ENCODE data around the gene SEC63.
"Not testable (repeated sequence)": the region's sequence is repeated elsewhere in the genome, so short reads cannot be mapped to it uniquely, and the experiment has no call there.

SEC63 gene

GRCh38 chr6:107868867-107869611, 89.0 kb downstream of the SEC63 start:
- H3K9me3 ChIP-seq (ENCODE audit: control insufficient read depth in 1 of 2, low read length in 2 of 2) = no peaks in the 10 kb centered on the region
- no peak overlapping the region for H3K27ac ChIP-seq (ENCODE audit: low read depth, low read length)
- H3K4me3 ChIP-seq (ENCODE audit: low read depth in 1 of 2, low read length in 2 of 2) = no peak overlapping the region
- H3K9ac ChIP-seq (ENCODE audit: low read depth in 1 of 2, low read length in 2 of 2) = no peak overlapping the region
- no peaks in the 10 kb centered on the region for H3K27me3 ChIP-seq (ENCODE audit: control insufficient read depth in 1 of 2, insufficient read depth in 2 of 2, low read length in 2 of 2)
- H3K36me3 ChIP-seq (ENCODE audit: control insufficient read depth in 1 of 2, insufficient read depth in 2 of 2, low read length in 2 of 2) = peaks cover 0 to 22% of the 10 kb centered on the region in 2 donors
- no peaks in the 10 kb centered on the region for H3K4me1 ChIP-seq (ENCODE audit: control insufficient read depth in 1 of 2, insufficient read depth in 2 of 2, low read length in 2 of 2)

GRCh38 chr6:107867302-107867615, 90.7 kb downstream of the SEC63 start:
- no peaks in the 10 kb centered on the region for H3K27me3 ChIP-seq (ENCODE audit: control insufficient read depth in 1 of 2, insufficient read depth in 2 of 2, low read length in 2 of 2)
- H3K36me3 ChIP-seq (ENCODE audit: control insufficient read depth in 1 of 2, insufficient read depth in 2 of 2, low read length in 2 of 2) = peaks cover 0 to 21% of the 10 kb centered on the region in 2 donors
- H3K4me1 ChIP-seq (ENCODE audit: control insufficient read depth in 1 of 2, insufficient read depth in 2 of 2, low read length in 2 of 2) = no peaks in the 10 kb centered on the region
- no peaks in the 10 kb centered on the region for H3K9me3 ChIP-seq (ENCODE audit: control insufficient read depth in 1 of 2, low read length in 2 of 2)
- no peak overlapping the region for H3K4me3 ChIP-seq (ENCODE audit: low read depth in 1 of 2, low read length in 2 of 2)
- H3K9ac ChIP-seq (ENCODE audit: low read depth in 1 of 2, low read length in 2 of 2) = no peak overlapping the region
- H3K27ac ChIP-seq (ENCODE audit: low read depth, low read length) = no peak overlapping the region

- peaks cover 0 to 17% of the 10 kb centered on the region in 2 donors for H3K36me3 ChIP-seq (ENCODE audit: control insufficient read depth in 1 of 2, insufficient read depth in 2 of 2, low read length in 2 of 2)
Observed at GRCh38 chr6:107866606-107867301, 91.3 kb downstream of the SEC63 start.

GRCh38 chr6:107864226-107865127, 93.5 kb downstream of the SEC63 start:
- Histone ChIP-seq H3K27me3 (ENCODE audit: control insufficient read depth in 1 of 2, insufficient read depth in 2 of 2, low read length in 2 of 2) (no peaks in the 10 kb centered on the region), H3K36me3 (ENCODE audit: control insufficient read depth in 1 of 2, insufficient read depth in 2 of 2, low read length in 2 of 2) (no peaks in the 10 kb centered on the region), H3K27ac (ENCODE audit: low read depth, low read length) (no peak overlapping the region), H3K9ac (ENCODE audit: low read depth in 1 of 2, low read length in 2 of 2) (no peak overlapping the region), H3K9me3 (ENCODE audit: control insufficient read depth in 1 of 2, low read length in 2 of 2) (no peaks in the 10 kb centered on the region), H3K4me1 (ENCODE audit: control insufficient read depth in 1 of 2, insufficient read depth in 2 of 2, low read length in 2 of 2) (no peaks in the 10 kb centered on the region), H3K4me3 (ENCODE audit: low read depth in 1 of 2, low read length in 2 of 2) (no peak overlapping the region)

More at GRCh38 chr6:107866606-107867301, 91.3 kb downstream of the SEC63 start:
- Histone ChIP-seq H3K4me3 (ENCODE audit: low read depth in 1 of 2, low read length in 2 of 2) (no peak overlapping the region), H3K4me1 (ENCODE audit: control insufficient read depth in 1 of 2, insufficient read depth in 2 of 2, low read length in 2 of 2) (no peaks in the 10 kb centered on the region), H3K9me3 (ENCODE audit: control insufficient read depth in 1 of 2, low read length in 2 of 2) (no peaks in the 10 kb centered on the region), H3K27me3 (ENCODE audit: control insufficient read depth in 1 of 2, insufficient read depth in 2 of 2, low read length in 2 of 2) (no peaks in the 10 kb centered on the region), H3K9ac (ENCODE audit: low read depth in 1 of 2, low read length in 2 of 2) (no peak overlapping the region), H3K27ac (ENCODE audit: low read depth, low read length) (no peak overlapping the region)

- no peak overlapping the region for H3K27ac ChIP-seq (ENCODE audit: low read depth, low read length)
- no peak overlapping the region for H3K4me3 ChIP-seq (ENCODE audit: low read depth in 1 of 2, low read length in 2 of 2)
- H3K4me1 ChIP-seq (ENCODE audit: control insufficient read depth in 1 of 2, insufficient read depth in 2 of 2, low read length in 2 of 2) = no peaks in the 10 kb centered on the region
- no peaks in the 10 kb centered on the region for H3K9me3 ChIP-seq (ENCODE audit: control insufficient read depth in 1 of 2, low read length in 2 of 2)
- no peaks in the 10 kb centered on the region for H3K36me3 ChIP-seq (ENCODE audit: control insufficient read depth in 1 of 2, insufficient read depth in 2 of 2, low read length in 2 of 2)
- H3K9ac ChIP-seq (ENCODE audit: low read depth in 1 of 2, low read length in 2 of 2) = no peak overlapping the region
- H3K27me3 ChIP-seq (ENCODE audit: control insufficient read depth in 1 of 2, insufficient read depth in 2 of 2, low read length in 2 of 2) = no peaks in the 10 kb centered on the region
Observed at GRCh38 chr6:107862383-107862782, 95.6 kb downstream of the SEC63 start.

GRCh38 chr6:107860963-107861362, 97.0 kb downstream of the SEC63 start:
- not testable (repeated sequence) for H3K27me3 ChIP-seq (ENCODE audit: control insufficient read depth in 1 of 2, insufficient read depth in 2 of 2, low read length in 2 of 2); H3K9me3 ChIP-seq (ENCODE audit: control insufficient read depth in 1 of 2, low read length in 2 of 2)

GRCh38 chr6:107860144-107860543, 97.9 kb downstream of the SEC63 start:
- H3K4me1 ChIP-seq (ENCODE audit: control insufficient read depth in 1 of 2, insufficient read depth in 2 of 2, low read length in 2 of 2); H3K27me3 ChIP-seq (ENCODE audit: control insufficient read depth in 1 of 2, insufficient read depth in 2 of 2, low read length in 2 of 2); H3K27ac ChIP-seq (ENCODE audit: low read depth, low read length); H3K9ac ChIP-seq (ENCODE audit: low read depth in 1 of 2, low read length in 2 of 2); H3K9me3 ChIP-seq (ENCODE audit: control insufficient read depth in 1 of 2, low read length in 2 of 2); H3K36me3 ChIP-seq (ENCODE audit: control insufficient read depth in 1 of 2, insufficient read depth in 2 of 2, low read length in 2 of 2); H3K4me3 ChIP-seq (ENCODE audit: low read depth in 1 of 2, low read length in 2 of 2): not testable (repeated sequence)

More at GRCh38 chr6:107860963-107861362, 97.0 kb downstream of the SEC63 start:
- H3K36me3 ChIP-seq (ENCODE audit: control insufficient read depth in 1 of 2, insufficient read depth in 2 of 2, low read length in 2 of 2); H3K9ac ChIP-seq (ENCODE audit: low read depth in 1 of 2, low read length in 2 of 2); H3K4me3 ChIP-seq (ENCODE audit: low read depth in 1 of 2, low read length in 2 of 2); H3K27ac ChIP-seq (ENCODE audit: low read depth, low read length); H3K4me1 ChIP-seq (ENCODE audit: control insufficient read depth in 1 of 2, insufficient read depth in 2 of 2, low read length in 2 of 2): not testable (repeated sequence)

GRCh38 chr6:107853230-107853629, 104.8 kb downstream of the SEC63 start:
- Histone ChIP-seq H3K27ac (ENCODE audit: low read depth, low read length) (no peak overlapping the region), H3K4me1 (ENCODE audit: control insufficient read depth in 1 of 2, insufficient read depth in 2 of 2, low read length in 2 of 2) (peaks cover 0 to 8% of the 10 kb centered on the region in 2 donors), H3K9me3 (ENCODE audit: control insufficient read depth in 1 of 2, low read length in 2 of 2) (no peaks in the 10 kb centered on the region), H3K9ac (ENCODE audit: low read depth in 1 of 2, low read length in 2 of 2) (no peak overlapping the region), H3K36me3 (ENCODE audit: control insufficient read depth in 1 of 2, insufficient read depth in 2 of 2, low read length in 2 of 2) (no peaks in the 10 kb centered on the region), H3K27me3 (ENCODE audit: control insufficient read depth in 1 of 2, insufficient read depth in 2 of 2, low read length in 2 of 2) (no peaks in the 10 kb centered on the region), H3K4me3 (ENCODE audit: low read depth in 1 of 2, low read length in 2 of 2) (no peak overlapping the region)

- Histone ChIP-seq H3K27me3 (ENCODE audit: control insufficient read depth in 1 of 2, insufficient read depth in 2 of 2, low read length in 2 of 2) (peaks cover 0 to 6% of the 10 kb centered on the region in 2 donors), H3K9me3 (ENCODE audit: control insufficient read depth in 1 of 2, low read length in 2 of 2) (no peaks in the 10 kb centered on the region), H3K4me3 (ENCODE audit: low read depth in 1 of 2, low read length in 2 of 2) (no peak overlapping the region), H3K4me1 (ENCODE audit: control insufficient read depth in 1 of 2, insufficient read depth in 2 of 2, low read length in 2 of 2) (peaks cover 4 to 14% of the 10 kb centered on the region in 2 donors), H3K9ac (ENCODE audit: low read depth in 1 of 2, low read length in 2 of 2) (no peak overlapping the region), H3K36me3 (ENCODE audit: control insufficient read depth in 1 of 2, insufficient read depth in 2 of 2, low read length in 2 of 2) (no peaks in the 10 kb centered on the region), H3K27ac (ENCODE audit: low read depth, low read length) (no peak overlapping the region)
Observed at GRCh38 chr6:107849325-107849724, 108.7 kb downstream of the SEC63 start.

Data from duodenal mucosa (tissue), 2 donors.